GM21825 (cell line): ENCODE measurements around the gene DGKG.

ENCODE experiments used
- ATAC-seq: cut with Tn5 transposase; IDR thresholded peaks from one replicate; pipeline ENCODE4 v1.9.1; 2021; ENCODE audit warnings: mild to moderate bottlenecking, moderate library complexity; ENCODE audit not compliant: unreplicated experiment

Gene DGKG

GRCh38 chr3:186151077-186151971, 210.7 kb downstream of the DGKG start:
- ATAC-seq, result no peak

GRCh38 chr3:186150041-186150830, 211.8 kb downstream of the DGKG start:
- ATAC-seq, result no peak

GRCh38 chr3:186149319-186149960, 212.6 kb downstream of the DGKG start:
- ATAC-seq, result no peak

GRCh38 chr3:186144257-186144656, 217.8 kb downstream of the DGKG start:
- ATAC-seq, result no peak

GRCh38 chr3:186143250-186143649, 218.8 kb downstream of the DGKG start:
- no peak for ATAC-seq

- ATAC-seq, result no peak
Measured at GRCh38 chr3:186142393-186142932, 219.6 kb downstream of the DGKG start.

GRCh38 chr3:186141790-186142189, 220.2 kb downstream of the DGKG start:
- no peak for ATAC-seq

GRCh38 chr3:186138272-186138981, 223.6 kb downstream of the DGKG start:
- no peak for ATAC-seq

- ATAC-seq, result no peak
Measured at GRCh38 chr3:186137051-186137685, 224.9 kb downstream of the DGKG start.

GRCh38 chr3:186133980-186134379, 228.1 kb downstream of the DGKG start:
- no peak for ATAC-seq

GRCh38 chr3:186132487-186132886, 229.5 kb downstream of the DGKG start:
- ATAC-seq, result no peak

- no peak for ATAC-seq
Measured at GRCh38 chr3:186129206-186129605, 232.8 kb downstream of the DGKG start.

- ATAC-seq, result no peak
Measured at GRCh38 chr3:186128158-186128557, 233.9 kb downstream of the DGKG start.

GRCh38 chr3:186127463-186127862, 234.6 kb downstream of the DGKG start:
- ATAC-seq, result no peak

GRCh38 chr3:186125118-186125517, 236.9 kb downstream of the DGKG start:
- ATAC-seq, result no peak

GRCh38 chr3:186124592-186124991, 237.4 kb downstream of the DGKG start:
- no peak for ATAC-seq

GRCh38 chr3:186123012-186123411, 239.0 kb downstream of the DGKG start:
- no peak for ATAC-seq

- ATAC-seq, result no peak
Measured at GRCh38 chr3:186121968-186122367, 240.1 kb downstream of the DGKG start.

- ATAC-seq, result no peak
Measured at GRCh38 chr3:186121278-186121677, 240.8 kb downstream of the DGKG start.

- ATAC-seq, result no peak
Measured at GRCh38 chr3:186119499-186119898, 242.5 kb downstream of the DGKG start.
